ENCODE results near the gene DAZAP1. TPM values are rescaled to one million over a fixed set of nuclear protein-coding genes. Genes with fewer than 3 reads are reported as not detected.

DAZAP1 gene
- polyA plus RNA-seq (ENCODE audit: insufficient read length in 3 of 3), result 10 to 100 TPM; 69.2 to 70.7 (median 69.7) TPM

GRCh38 chr19:1407528-1408299, at the start of gene DAZAP1:
Gene DAZAP1 (plus strand): TSS chr19:1407586. CDS start chr19:1407774, 188 bp downstream.
- DNase-seq (ENCODE audit: low read depth in 3 of 3, low spot score in 2 of 3), result no peak

GRCh38 chr19:1360126-1360817, 47.1 kb upstream of the DAZAP1 start:
- DNase-seq (ENCODE audit: low read depth in 3 of 3, low spot score in 2 of 3), result no peak

- no peak for DNase-seq (ENCODE audit: low read depth in 3 of 3, low spot score in 2 of 3)
These were observed 46.4 kb upstream of the DAZAP1 start for GRCh38 chr19:1360818-1361461.

DNA sequence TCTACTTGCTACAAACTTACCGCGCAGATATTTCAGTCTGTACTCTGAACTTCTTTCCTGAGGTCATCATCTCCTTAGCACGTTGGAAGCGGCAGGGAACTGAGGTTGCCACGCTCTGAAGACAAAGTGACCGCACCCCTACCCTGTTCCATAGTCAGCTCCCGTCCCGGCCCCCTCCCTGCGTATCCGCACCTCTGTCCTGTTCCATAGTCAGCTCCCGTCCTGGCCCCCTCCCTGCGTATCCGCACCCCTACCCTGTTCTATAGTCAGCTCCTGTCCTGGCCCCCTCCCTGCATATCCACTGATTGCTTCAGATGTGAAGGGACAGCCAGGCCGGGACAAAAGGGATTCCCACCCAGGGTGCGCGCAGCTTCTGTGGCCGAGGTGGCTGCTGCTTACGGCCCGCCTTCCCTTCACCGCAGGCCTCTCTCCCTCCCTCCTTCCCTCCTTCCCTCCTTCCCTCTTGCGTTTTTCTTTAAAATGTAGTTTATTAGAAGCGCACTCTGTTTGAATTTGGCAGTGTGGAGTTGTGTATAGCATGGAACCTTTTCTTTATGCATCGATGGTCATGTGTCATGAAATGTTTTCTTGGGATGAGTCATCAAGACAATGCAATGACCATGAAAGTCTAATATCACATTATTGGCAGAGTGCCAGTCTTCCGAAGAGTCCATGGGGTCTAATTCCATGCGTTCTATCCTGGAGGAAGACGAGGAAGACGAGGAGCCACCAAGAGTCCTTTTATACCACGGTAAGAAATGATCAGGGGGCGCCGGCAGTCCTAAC, 45.6 kb upstream of the DAZAP1 start:
- DNase-seq (ENCODE audit: low read depth in 3 of 3, low spot score in 2 of 3), result no peak

DNA sequence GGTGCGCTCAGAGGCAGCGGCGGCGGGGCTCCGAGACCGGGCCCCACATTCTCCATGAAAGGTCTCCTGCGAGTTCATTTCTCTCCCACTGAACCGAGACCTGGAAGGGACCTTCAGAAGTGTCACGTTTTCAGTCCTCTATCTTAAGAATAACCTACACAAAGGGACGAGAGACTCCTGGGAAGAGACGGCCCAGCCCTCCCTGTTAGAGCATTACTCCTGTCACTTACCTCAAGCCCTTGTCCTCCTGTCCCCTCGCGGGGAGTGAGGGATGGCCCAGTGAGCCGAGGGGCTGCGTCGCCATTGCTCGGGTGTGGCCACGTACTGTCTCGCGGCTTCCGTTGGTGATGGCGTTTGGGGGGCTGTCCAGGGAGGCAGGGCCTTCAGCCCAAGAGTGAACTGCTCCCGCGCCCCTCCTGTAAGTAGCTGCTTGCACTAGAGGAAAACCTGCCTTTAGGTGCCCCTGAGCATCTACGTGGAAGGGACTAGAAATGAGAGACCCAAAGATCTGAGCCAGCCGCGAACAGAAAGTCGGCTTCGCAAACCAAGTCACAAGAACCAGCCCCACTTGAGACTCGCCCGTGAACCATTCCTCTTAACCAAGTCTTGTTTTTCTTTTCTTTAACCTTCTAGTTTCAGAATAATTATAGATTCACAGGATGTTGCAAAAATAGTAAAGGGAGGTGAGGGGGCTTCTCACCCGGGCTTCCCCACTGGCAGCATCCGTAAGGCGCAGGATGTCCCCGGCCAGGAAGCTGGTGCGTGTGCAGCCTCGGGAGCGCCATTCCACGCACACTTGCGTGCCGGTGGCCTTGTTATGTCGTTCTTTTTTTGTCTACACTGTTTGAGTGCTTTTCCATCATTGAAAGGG, 44.8 kb upstream of the DAZAP1 start:
- DNase-seq (ENCODE audit: low read depth in 3 of 3, low spot score in 2 of 3), result no peak

DNA sequence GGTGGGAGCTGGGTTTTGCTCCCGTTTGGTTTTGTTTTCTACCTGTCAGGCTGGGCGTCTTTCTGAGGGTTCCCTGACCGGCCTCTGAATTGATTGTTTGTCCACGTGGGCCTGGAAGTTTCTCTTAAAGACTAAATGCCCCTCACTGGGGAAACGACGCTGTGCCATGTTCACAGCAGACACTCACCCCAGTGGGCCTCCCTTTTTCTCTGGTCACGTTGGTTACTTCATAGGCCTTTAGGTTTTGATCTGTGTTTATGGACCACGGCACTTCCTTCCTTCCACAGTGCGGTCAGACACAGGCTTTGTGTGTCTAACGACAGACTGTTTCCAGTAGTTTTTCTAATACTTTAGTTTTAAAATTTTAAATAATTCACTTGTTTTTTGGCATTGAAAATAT, 43.8 kb upstream of the DAZAP1 start:
- DNase-seq (ENCODE audit: low read depth in 3 of 3, low spot score in 2 of 3), result no peak

- no peak for DNase-seq (ENCODE audit: low read depth in 3 of 3, low spot score in 2 of 3)
These were observed 43.2 kb upstream of the DAZAP1 start for GRCh38 chr19:1364070-1364704.

GRCh38 chr19:1365319-1366269, 41.8 kb upstream of the DAZAP1 start:
- no peak for DNase-seq (ENCODE audit: low read depth in 3 of 3, low spot score in 2 of 3)

- DNase-seq (ENCODE audit: low read depth in 3 of 3, low spot score in 2 of 3), result no peak
These were observed 41.1 kb upstream of the DAZAP1 start for GRCh38 chr19:1366296-1366695.

- no peak for DNase-seq (ENCODE audit: low read depth in 3 of 3, low spot score in 2 of 3)
These were observed 40.2 kb upstream of the DAZAP1 start for GRCh38 chr19:1366899-1367870.

DNA sequence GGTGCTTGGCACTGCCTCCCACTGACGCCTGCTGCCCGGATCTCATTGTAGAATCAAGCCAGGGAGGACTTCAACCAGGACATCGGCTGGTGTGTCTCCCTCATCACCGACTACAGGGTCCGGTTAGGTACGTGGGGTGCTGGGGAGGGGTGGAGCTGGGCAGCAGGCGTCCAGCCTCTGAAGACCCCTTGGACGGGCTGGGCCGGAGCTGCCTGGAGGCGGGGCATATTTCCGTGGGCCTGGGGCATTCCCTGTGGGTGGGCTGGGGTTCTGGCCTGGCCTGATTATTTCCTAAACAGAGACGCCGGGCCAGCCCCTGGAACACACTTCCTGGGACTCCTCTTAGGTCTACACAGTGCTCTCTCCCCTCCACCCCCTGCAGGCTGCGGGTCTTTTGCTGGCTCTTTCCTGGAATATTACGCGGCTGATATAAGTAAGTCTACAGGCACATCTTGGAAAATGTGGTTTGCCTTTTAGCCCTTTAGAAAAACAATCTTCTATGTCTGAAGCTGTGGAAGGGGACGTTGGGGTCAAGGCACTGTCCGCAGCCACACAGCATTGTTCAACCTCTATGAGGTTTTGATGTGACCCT, 38.1 kb upstream of the DAZAP1 start:
- DNase-seq (ENCODE audit: low read depth in 3 of 3, low spot score in 2 of 3), result no peak

- DNase-seq (ENCODE audit: low read depth in 3 of 3, low spot score in 2 of 3), result no peak
These were observed 36.6 kb upstream of the DAZAP1 start for GRCh38 chr19:1370579-1371361.

- DNase-seq (ENCODE audit: low read depth in 3 of 3, low spot score in 2 of 3), result no peak
These were observed 34.3 kb upstream of the DAZAP1 start for GRCh38 chr19:1373042-1373533.

GRCh38 chr19:1373534-1374249, 33.7 kb upstream of the DAZAP1 start:
- DNase-seq (ENCODE audit: low read depth in 3 of 3, low spot score in 2 of 3), result no peak

GRCh38 chr19:1374250-1374577, 33.2 kb upstream of the DAZAP1 start:
- DNase-seq (ENCODE audit: low read depth in 3 of 3, low spot score in 2 of 3), result no peak

Data from right renal cortex interstitium (tissue), 3 donors.